Bronchial epithelial cell (primary cell): ENCODE results near the gene DOK1. TPM values are rescaled to one million over a fixed set of nuclear protein-coding genes. Genes with fewer than 3 reads are reported as not detected.

ENCODE experiments used
- DNase-seq: peaks from one replicate; pipeline ENCODE4 v3.0.0-alpha.2; 2010; ENCODE audit warnings: low read depth
- FAIRE-seq: peaks from 2 replicates; lab custom pipeline; 2011; peaks lifted over from hg19 to GRCh38; lab: Jason Lieb, UNC
- H3K27me3 ChIP-seq: 2 replicates; pipeline ENCODE4 v1.5.1; 2011; ENCODE audit warnings: low read length; ENCODE audit not compliant: control insufficient read depth, insufficient read depth
- H3K36me3 ChIP-seq: 2 replicates; pipeline ENCODE4 v1.5.1; 2011; ENCODE audit warnings: low read length; ENCODE audit not compliant: control insufficient read depth, insufficient read depth
- H3K4me3 ChIP-seq: 2 replicates; pipeline ENCODE4 v1.5.1; 2011; ENCODE audit warnings: mild to moderate bottlenecking, low read depth, low read length, control low read depth
- total RNA-seq: library from RNA; depleted of rRNA; stranded (reverse); fragments of >200 nt; gene quantifications from 2 replicates; pipeline ENCODE4 v1.2.1, GENCODE V29; 2014
- TF ChIP-seq, protein P1 (sequence below): IDR thresholded peaks from 2 replicates; pipeline ENCODE4 v1.5.1; 2011; ENCODE audit warnings: mild to moderate bottlenecking, moderate library complexity, low read length, control low read depth, inconsistent platforms; ENCODE audit not compliant: insufficient read depth, severe bottlenecking

DOK1 gene
- total RNA-seq, 1 donor from 2014 or later = 1.1 TPM

- Histone ChIP-seq H3K27me3 (peaks cover 1% of the 10 kb centered on the region), H3K36me3 (no peaks in the 10 kb centered on the region), H3K4me3 (no peak overlapping the region)
- TF ChIP-seq, protein P1, sequence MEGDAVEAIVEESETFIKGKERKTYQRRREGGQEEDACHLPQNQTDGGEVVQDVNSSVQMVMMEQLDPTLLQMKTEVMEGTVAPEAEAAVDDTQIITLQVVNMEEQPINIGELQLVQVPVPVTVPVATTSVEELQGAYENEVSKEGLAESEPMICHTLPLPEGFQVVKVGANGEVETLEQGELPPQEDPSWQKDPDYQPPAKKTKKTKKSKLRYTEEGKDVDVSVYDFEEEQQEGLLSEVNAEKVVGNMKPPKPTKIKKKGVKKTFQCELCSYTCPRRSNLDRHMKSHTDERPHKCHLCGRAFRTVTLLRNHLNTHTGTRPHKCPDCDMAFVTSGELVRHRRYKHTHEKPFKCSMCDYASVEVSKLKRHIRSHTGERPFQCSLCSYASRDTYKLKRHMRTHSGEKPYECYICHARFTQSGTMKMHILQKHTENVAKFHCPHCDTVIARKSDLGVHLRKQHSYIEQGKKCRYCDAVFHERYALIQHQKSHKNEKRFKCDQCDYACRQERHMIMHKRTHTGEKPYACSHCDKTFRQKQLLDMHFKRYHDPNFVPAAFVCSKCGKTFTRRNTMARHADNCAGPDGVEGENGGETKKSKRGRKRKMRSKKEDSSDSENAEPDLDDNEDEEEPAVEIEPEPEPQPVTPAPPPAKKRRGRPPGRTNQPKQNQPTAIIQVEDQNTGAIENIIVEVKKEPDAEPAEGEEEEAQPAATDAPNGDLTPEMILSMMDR = no peak
- FAIRE-seq (no peak), DNase-seq (no peak)
These were observed 31.1 kb downstream of the DOK1 start for GRCh38 chr2:74585406-74586185.

GRCh38 chr2:74587664-74588277, 33.3 kb downstream of the DOK1 start:
- TF ChIP-seq, protein P1 = peak; percentile 61
- Histone ChIP-seq H3K27me3 (peaks cover 1% of the 10 kb centered on the region), H3K4me3 (no peak overlapping the region), H3K36me3 (no peaks in the 10 kb centered on the region)
- DNase-seq = peak; percentile 56
- FAIRE-seq = no peak

GRCh38 chr2:74588664-74589063, 34.1 kb downstream of the DOK1 start:
- DNase-seq = peak; percentile 11
- H3K27me3 ChIP-seq = peaks cover 1% of the 10 kb centered on the region
- TF ChIP-seq, protein P1 = no peak
- H3K4me3 ChIP-seq = no peak overlapping the region
- FAIRE-seq = no peak
- no peaks in the 10 kb centered on the region for H3K36me3 ChIP-seq

GRCh38 chr2:74593826-74594772, 39.6 kb downstream of the DOK1 start:
- peaks cover 1% of the 10 kb centered on the region for H3K27me3 ChIP-seq
- no peak overlapping the region for H3K4me3 ChIP-seq
- DNase-seq = peak; percentile 13
- no peaks in the 10 kb centered on the region for H3K36me3 ChIP-seq
- TF ChIP-seq, protein P1 = no peak
- FAIRE-seq = no peak

DNA sequence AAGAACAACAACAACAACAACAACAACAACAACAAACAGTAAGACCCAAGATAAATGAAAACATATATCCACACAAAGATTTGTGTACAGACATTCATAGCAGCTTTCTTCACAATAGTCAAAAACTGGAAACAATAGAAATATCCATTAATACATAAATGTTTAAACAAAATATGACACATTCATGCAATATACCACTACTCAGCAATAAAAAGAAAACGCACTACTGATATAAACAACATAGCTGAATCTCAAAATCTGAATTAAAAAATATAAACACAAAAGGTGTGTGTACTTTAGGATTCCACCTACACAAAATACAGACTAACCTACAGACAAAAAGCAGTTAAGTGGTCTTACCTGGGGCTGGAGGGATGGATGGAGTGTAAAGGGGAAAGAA, 42.1 kb downstream of the DOK1 start:
- TF ChIP-seq, protein P1 = no peak
- Histone ChIP-seq H3K4me3 (no peak overlapping the region), H3K27me3 (no peaks in the 10 kb centered on the region), H3K36me3 (no peaks in the 10 kb centered on the region)
- no peak for FAIRE-seq
- DNase-seq = no peak
